GM21717 (cell line): ENCODE measurements around the gene PAAF1.

Experiments
- ATAC-seq: cut with Tn5 transposase; IDR thresholded peaks from one replicate; pipeline ENCODE4 v1.9.1; 2021; ENCODE audit warnings: mild to moderate bottlenecking, moderate library complexity; ENCODE audit not compliant: unreplicated experiment

The PAAF1 gene

GRCh38 chr11:73969991-73970800, 93.4 kb downstream of the PAAF1 start:
- ATAC-seq, result no peak

GRCh38 chr11:73971175-73971719, 94.4 kb downstream of the PAAF1 start:
- no peak for ATAC-seq

- ATAC-seq, result no peak
Measured at GRCh38 chr11:73972187-73972586, 95.4 kb downstream of the PAAF1 start.

GRCh38 chr11:73972620-73973449, 96.0 kb downstream of the PAAF1 start:
- ATAC-seq, result no peak

- no peak for ATAC-seq
Measured at GRCh38 chr11:73974604-73975478, 98.0 kb downstream of the PAAF1 start.

- no peak for ATAC-seq
Measured at GRCh38 chr11:73975479-73975757, 98.6 kb downstream of the PAAF1 start.

- no peak for ATAC-seq
Measured at GRCh38 chr11:73976451-73977151, 99.8 kb downstream of the PAAF1 start.

GRCh38 chr11:73977856-73978519, 101.2 kb downstream of the PAAF1 start:
- ATAC-seq, result no peak

GRCh38 chr11:73978576-73979086, 101.8 kb downstream of the PAAF1 start:
- ATAC-seq, result no peak

GRCh38 chr11:73980001-73980961, 103.5 kb downstream of the PAAF1 start:
- ATAC-seq, result peak; percentile 43
